ENCODE measurements around the gene LIM2.

The LIM2 gene

GRCh38 chr19:51365965-51366388 is 21.8 kb downstream of the LIM2 start, which contains the start of gene ETFB:
Gene ETFB (minus strand): TSS chr19:51366388. CDS start chr19:51366326, 62 bp downstream.
- Histone ChIP-seq H3K27me3 (no peaks in the 10 kb centered on the region), H3K4me1 (peaks cover 0 to 34% (median 25%) of the 10 kb centered on the region in 4 donors), H3K4me3 (peak within 1 kb of the TSS; percentile 71 to 97), H3K9me3 (no peaks in the 10 kb centered on the region), H3K36me3 (no peaks in the 10 kb centered on the region), H3K27ac (peak within 1 kb of the TSS; percentile 97)
- no peak for DNase-seq
- intact Hi-C loops (cut with DNase I; ENCODE audit: low total_unique reads) = loop anchor here (1.0 to 10.0 kb wide), 2 partner anchors 26 to 319 kb away; no protein-coding TSS in a partner anchor
- no peak for TF ChIP-seq CTCF (IDR thresholded peaks at IDR 0.05)

GRCh38 chr19:51365211-51365964 is 22.4 kb downstream of the LIM2 start:
- no peaks in the 10 kb centered on the region for H3K27me3 ChIP-seq
- intact Hi-C loops (cut with DNase I; ENCODE audit: low total_unique reads) = loop anchor here (10.0 kb wide), 1 partner anchor 319 kb away; no protein-coding TSS in a partner anchor
- no peak for TF ChIP-seq CTCF (IDR thresholded peaks at IDR 0.05)
- peak overlapping the region; percentile 71 to 97 for H3K4me3 ChIP-seq
- peak in 1 of 2 donors; percentile 40 for DNase-seq
- no peaks in the 10 kb centered on the region for H3K9me3 ChIP-seq
- H3K4me1 ChIP-seq = peaks cover 0 to 34% (median 25%) of the 10 kb centered on the region in 4 donors
- H3K27ac ChIP-seq = peak overlapping the region; percentile 97
- H3K36me3 ChIP-seq = no peaks in the 10 kb centered on the region

GRCh38 chr19:51364200-51365106 is 23.3 kb downstream of the LIM2 start:
- DNase-seq = no peak
- no peaks in the 10 kb centered on the region for H3K36me3 ChIP-seq
- peaks cover 0 to 34% (median 25%) of the 10 kb centered on the region in 4 donors for H3K4me1 ChIP-seq
- TF ChIP-seq CTCF (IDR thresholded peaks at IDR 0.05) = no peak
- H3K9me3 ChIP-seq = no peaks in the 10 kb centered on the region
- H3K27ac ChIP-seq = peak overlapping the region in 1 of 2 donors; percentile 97
- no peak overlapping the region for H3K4me3 ChIP-seq
- H3K27me3 ChIP-seq = no peaks in the 10 kb centered on the region
- intact Hi-C loops (cut with DNase I; ENCODE audit: low total_unique reads) = loop anchor here (10.0 kb wide), 1 partner anchor 320 kb away; no protein-coding TSS in a partner anchor

GRCh38 chr19:51361239-51361638 is 26.5 kb downstream of the LIM2 start:
- Histone ChIP-seq H3K4me1 (peaks cover 0 to 27% (median 18%) of the 10 kb centered on the region in 4 donors), H3K36me3 (no peaks in the 10 kb centered on the region), H3K4me3 (no peak overlapping the region), H3K9me3 (no peaks in the 10 kb centered on the region), H3K27me3 (no peaks in the 10 kb centered on the region), H3K27ac (no peak overlapping the region)
- no peak for TF ChIP-seq CTCF (IDR thresholded peaks at IDR 0.05)
- intact Hi-C loops (cut with DNase I; ENCODE audit: low total_unique reads) = loop anchor here (10.0 kb wide), 1 partner anchor 324 kb away; no protein-coding TSS in a partner anchor
- no peak for DNase-seq

GRCh38 chr19:51359294-51359693 is 28.5 kb downstream of the LIM2 start:
- TF ChIP-seq CTCF (IDR thresholded peaks at IDR 0.05) = no peak
- DNase-seq = no peak
- Histone ChIP-seq H3K4me3 (no peak overlapping the region), H3K27me3 (no peaks in the 10 kb centered on the region), H3K36me3 (no peaks in the 10 kb centered on the region), H3K4me1 (peaks cover 0 to 11% (median 7%) of the 10 kb centered on the region in 4 donors), H3K27ac (no peak overlapping the region), H3K9me3 (no peaks in the 10 kb centered on the region)
- intact Hi-C loops (cut with DNase I; ENCODE audit: low total_unique reads) = no loop called here
